GM19035 (cell line): ENCODE results near the gene APOBEC3H.

Source experiments
- ATAC-seq: cut with Tn5 transposase; IDR thresholded peaks from one replicate; pipeline ENCODE4 v1.9.1; 2021; ENCODE audit not compliant: unreplicated experiment

Gene APOBEC3H

DNA sequence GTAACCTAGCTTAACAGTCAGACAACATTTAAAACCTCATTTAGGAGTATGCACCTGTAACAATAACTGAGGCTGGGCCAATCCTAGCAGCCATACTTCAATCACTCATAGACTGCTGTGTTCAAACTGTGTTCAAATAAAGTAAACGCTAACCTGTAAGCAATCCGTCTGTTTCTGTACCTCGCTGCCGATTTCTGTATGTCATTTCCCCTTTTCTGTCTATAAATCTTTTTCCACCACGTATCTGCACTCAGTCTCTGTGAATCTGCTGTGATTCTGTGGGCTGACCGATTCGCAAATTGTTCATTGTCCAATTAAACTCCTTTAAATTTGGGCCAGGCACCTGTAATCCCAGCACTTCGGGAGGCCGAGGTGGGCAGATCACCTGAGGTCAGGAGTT is 12.3 kb downstream of the APOBEC3H start:
- ATAC-seq: no peak

DNA sequence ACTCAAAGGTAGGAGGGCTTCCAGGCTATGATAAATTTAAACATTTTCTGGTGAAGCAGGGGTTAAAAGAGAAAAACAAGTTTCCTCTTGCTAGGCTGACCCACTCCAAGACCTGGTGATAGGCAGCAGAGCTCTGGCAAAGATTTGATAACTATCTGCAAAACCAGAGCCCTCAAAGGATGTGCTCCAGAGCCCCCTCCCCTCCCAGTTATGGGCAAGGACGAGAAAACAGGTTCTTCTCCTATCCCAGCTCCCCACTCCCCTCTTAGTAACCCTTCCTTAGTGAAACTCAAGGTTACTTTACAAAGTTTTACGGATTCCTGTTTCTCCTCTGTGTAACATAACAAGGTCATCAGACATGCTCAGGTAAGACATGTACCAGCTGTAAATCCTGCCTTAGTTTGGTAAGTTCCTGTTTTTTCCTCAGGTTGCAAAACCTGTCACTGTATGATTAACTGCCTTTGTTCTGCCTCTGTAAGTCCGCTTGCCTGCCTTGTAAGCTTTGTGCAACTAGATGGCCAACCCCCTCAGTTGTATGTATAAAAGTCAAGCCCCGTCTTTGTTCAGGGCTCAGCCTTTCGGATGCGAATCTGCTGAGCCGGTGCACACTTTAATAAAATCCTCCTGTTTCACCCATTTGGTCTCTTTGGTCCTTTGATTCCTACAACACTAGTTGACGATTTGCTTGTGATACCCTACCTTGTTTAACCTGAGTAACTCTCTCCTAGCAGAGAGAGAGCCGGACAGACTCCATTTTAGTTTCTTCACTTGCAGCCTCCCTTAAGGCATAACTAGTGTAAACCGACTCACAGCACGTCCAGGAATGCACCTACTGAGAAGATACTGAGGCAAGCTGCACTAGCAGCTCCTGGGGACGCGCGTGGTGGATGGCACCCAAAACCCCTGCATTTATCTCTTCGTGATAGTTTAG is 13.9 kb downstream of the APOBEC3H start:
- no peak for ATAC-seq

DNA sequence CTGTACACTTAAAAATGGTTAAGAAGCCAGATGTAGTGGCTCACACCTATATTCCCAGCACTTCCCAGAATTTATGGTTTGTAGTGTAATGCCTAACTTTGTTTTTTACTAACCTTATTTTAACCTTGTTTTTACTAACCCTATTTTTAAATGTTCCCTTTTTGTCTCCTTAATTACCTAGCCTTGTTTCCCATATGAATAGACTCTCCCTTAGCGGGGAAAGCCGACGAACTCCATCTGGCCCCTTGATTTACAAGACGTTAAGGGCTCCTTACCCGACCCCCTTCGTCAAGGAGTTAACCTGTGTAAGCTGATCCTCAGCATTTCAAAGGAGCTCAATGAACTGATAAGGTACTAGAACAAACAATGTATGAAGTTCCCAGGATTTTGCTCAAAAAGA is 17.1 kb downstream of the APOBEC3H start:
- ATAC-seq: no peak

DNA sequence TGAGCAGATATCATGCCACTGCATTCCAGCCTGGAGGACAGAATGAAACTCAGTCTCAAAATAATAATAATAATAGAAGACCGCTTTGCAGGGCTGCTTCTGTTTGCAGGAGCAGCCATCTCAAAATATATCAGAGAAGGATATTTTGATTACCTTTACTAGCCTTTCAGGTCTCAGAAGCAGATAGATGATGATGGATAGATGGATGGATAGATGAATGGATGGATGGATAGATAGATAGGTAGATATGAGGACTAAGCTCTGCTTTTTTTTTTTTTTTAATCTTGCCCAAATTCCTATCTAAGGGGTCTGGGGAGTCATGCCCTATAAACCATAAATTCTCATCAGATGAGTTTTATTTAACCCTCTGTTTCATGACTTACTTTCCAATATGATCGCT is 18.5 kb downstream of the APOBEC3H start:
- no peak for ATAC-seq

DNA sequence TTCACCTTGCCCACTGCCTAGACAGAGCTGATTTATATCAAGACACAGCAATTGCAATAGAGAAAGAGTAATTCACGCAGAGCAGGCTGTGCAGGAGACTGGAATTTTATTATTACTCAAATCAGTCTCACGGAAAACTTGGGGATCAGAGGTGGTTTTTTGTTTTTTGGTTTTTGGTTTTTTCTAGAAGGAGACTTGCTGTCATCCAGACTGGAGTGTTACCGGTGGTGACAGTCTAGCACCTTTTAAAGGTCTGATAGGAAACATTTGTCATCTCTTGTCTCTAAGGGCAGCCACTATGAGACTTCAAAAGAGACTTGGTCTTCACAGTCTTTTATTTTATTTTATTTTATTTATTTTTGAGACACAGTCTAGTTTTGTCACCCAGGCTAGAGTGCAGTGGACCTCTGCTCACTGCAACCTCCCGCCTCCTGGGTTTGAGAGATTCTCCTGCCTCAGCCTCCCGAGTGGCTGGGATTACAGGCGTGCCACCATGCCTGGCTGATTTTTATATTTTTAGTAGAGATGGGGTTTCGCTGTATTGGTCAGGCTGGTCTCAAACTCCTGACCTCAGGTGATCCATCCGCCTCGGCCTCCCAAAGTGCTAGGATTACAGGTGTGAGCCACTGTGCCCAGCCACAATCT is 19.1 kb downstream of the APOBEC3H start:
- ATAC-seq: no peak

DNA sequence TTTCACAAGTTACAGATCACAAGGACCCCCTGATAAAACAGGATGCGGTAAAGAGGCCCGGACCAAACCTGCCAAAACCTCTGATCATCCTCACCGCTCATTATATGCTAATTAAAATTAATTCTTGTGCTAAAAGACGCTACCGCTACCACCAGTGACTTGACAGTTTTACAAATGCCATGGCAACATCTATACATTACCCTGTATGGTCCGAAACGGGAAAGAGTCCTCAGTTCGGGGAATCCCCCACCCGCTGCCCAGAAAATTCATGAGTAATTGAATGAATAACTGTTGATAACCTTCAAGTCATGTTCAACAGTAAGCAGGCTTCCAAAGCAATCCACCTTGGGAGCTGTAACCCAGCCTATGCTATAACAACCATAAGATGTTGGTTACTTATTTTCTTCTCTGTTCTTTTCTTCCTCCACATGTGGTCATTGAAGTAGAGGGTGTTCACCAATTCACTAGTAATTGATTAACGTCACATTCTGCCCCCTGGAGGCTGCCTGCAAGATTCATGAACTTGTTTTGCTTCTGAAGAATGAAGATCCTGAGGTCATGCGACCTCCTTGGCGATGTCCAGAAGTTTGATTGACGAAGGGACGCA is 20.6 kb downstream of the APOBEC3H start:
- no peak for ATAC-seq

DNA sequence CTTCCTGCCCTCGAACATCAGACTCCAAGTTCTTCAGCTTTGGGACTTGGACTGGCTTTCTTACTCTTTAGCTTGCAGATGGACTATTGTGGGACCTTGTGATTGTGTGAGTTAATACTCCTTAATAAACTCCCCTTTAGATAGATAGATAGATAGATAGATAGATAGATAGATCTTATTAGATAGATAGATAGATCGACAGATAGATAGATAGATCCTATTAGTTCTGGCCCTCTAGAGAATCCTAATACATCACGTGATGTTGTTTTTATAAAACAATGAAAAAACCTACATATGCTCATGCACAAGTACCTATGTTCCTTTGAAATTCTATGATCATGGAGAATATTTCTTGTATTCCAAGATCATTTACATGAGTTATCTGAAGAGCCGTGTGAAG is 23.9 kb downstream of the APOBEC3H start:
- no peak for ATAC-seq

DNA sequence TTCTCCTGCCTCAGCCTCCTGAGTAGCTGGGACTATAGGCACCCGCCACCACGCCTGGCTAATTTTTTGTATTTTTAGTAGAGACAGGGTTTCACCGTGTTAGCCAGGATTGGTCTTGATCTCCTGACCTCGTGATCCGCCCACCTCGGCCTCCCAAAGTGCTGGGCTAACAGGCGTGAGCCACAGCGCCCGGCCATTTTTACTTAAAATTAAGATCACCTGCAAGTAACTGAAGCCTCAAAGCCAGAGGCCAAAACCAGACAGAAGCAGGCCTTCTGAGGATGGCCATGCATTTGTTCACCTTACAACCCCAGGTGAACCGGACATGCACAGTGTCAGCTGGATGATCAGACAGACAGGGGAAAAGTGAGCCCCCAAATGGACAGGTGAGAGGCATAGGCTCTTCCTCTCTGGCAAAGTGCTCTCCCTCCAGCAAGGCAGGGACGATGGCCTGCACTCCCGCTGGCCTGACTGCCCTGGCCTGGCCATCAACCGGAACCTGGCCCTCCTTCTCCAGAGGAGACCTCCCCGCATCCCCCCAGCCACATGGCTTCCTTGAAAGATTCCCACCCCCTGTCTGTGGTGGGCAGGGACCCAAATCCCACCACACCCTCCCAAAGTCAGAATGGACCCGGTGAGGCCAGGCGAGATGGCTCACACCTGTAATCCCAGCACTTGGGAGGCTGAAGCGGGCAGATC is 25.9 kb downstream of the APOBEC3H start:
- no peak for ATAC-seq

DNA sequence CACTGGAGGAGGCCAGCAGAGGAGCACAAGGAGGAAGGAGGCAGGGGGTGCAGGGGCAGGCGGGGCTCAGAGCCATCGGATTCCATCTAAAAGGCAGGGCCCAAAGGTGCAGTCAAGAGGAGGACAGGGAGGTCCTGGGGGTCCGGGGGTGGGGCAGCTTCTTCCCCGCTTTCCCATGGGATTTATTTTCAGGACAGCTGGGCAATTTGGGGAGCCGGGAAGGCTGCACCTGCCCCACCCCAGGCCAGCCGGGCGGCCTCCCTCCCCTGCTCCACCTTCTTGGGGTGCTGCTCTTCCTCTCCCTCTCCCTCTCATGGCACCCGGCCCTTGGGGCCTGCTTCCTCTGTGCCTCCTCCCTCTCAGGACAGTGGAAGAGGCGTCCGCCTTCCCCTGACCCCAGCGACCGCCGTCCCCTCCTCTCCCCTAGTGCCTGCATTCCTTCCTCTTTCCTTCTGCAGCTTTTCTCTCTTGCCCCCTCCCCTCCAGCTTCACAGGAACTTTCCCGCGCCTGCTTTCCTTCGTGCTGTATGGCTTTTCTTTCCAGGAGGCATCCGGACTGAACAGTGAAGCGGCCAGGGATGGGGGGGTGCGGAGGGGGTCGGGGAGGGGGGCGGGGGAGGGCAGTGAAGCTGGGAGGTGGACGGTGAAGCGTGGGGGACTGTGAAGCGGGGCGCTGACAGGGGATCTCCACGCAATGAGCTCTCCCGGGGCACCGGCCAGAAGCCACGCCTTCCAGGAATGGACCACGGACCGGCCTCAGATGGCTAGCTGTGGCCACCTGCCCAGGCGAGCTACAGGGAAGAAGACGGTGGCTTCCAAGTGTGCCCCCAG is 26.9 kb downstream of the APOBEC3H start:
- no peak for ATAC-seq

DNA sequence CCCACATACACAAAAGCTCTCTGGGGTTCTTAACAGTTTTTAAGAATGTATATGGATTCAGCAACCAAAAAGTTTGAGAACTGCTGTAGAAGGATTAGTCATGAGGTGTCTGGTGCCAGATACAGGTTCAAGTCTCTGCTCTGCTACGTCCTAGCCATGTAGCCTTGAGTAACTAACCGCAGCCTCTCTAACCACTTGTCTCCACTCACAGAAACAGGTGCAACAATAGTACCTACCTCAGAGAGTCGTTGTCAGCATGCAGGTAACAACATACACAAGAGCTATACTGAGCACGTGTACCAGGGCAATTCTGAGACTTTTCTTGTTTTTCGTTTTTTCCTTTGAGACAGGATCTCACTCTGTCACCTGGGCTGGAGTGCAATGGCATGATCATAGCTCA is 28.6 kb downstream of the APOBEC3H start:
- ATAC-seq: no peak

DNA sequence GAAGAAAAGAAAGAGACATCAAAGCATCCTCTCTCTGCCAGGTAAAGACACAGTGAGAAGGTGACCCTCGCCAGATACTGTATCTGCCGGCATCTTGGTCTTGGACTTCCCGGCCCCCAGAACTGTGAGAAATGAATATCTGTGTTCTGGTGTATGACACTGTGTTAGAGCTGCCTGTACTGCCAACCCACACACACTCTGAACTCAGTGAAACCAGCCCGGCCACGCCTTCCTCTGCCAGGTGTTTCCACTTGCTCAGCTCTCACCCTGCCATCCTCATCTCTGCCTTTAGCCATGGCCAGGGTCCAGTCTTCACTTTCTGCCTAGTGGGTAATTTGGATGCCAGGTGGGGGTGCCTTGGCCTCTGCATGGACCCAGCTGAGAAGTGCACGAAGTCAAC is 31.5 kb downstream of the APOBEC3H start:
- ATAC-seq: no peak

DNA sequence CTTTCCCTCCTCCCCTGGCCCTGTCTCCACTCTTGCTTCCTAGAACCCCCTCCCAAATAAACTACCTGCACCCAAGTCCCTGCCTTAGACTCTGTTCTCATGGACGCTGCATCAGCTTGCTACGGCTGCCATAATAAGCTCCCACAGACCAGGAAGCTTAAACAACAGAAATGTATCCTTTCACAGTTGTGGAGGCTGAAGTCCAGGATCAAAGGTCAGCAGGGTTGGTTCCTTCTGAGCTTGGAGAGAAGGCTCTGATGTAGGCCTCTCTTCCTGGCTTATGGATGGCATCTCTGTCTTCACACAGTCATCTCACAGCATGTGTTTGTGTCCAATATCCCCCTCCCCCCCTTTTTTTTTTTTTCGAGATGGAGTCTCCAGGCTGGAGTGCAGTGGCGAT is 32.0 kb downstream of the APOBEC3H start:
- ATAC-seq: no peak

DNA sequence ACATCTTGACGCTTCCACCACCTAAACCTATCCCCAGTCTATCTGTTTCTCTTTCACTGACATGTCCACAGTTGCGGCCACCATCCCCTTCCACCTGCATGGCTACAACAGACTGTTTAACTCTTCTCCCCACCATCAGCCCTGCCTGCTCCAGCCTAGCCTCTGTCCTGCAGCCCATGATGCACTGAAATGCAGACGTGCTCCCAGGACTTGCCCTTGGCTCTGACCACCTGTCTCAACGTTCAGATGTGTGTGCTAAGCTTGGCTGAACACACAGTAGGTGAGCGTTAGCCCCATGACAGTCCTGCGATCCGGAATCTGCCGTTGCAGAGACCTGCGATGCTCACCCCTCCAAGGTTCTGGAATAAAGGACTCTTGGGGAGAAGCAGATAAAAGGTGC is 32.7 kb downstream of the APOBEC3H start:
- ATAC-seq: no peak

DNA sequence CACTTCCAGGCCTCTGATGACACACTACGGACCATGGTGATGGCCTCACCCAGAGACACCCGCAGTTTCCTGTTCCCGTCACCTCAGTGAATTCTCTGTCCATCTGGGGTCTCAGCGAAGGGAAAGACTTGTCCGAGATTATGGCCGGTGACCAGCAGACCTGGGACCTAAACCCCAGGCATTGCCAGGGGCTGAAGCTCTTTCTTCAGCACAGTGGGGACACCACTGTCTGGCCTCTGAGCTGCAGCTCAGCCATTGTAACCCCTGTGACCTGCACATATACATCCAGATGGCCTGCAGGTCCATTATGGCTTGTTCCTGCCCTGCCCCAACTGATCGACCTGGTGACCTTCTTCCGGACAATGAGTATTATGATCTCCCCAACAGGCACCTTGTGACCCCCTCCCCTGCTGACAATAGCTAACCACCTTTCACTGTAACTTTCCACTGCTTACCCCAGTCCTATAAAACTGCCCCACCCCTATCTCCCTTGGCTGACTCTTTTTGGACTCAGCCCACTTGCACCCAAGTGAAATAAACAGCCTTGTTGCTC is 33.2 kb downstream of the APOBEC3H start:
- no peak for ATAC-seq

DNA sequence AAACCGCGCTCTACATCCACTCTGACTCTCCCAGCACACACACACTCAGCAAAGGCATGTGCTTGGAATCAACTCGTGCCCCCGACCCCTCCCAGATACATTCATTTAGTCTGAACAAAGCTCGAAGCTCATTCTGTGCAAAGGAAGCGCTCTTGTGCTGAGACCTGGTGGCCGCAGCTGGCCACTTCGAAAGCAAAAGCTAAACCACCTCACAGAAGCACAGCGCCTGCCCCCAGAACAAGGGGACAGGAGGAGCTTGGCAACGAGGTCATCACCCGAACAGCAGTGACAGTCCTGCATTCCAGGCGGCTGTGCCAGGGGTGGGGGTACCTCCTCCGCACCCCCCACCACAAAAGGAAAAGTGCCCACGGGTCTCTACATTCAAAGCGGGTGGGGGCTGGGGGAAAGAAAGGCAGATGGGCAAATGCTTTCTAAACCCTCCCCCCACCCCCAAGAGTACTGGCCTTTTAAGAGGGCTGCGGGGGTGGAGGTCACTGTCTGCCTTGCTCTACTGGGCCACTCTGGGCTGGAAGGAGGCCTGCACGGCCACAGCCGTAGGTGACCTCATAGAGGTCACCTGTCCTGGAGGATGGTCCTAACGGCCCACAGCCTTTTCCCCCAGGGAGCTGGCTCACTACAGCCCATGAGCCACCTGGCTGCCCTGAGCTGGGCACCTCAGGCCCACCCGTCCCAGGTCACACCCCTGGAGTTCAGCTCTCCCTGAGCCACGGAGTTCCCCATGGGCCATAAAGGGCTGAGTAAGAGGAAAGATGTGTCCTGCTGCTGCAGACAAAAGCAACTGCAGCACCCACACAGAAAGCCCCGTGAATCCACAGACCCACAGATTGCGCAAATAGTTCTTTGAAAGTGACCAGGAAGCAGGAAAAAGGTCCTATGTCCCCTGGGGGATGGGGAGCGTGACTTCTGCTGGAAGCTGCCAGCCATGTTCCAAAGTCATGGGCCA is 34.1 kb downstream of the APOBEC3H start:
- no peak for ATAC-seq

DNA sequence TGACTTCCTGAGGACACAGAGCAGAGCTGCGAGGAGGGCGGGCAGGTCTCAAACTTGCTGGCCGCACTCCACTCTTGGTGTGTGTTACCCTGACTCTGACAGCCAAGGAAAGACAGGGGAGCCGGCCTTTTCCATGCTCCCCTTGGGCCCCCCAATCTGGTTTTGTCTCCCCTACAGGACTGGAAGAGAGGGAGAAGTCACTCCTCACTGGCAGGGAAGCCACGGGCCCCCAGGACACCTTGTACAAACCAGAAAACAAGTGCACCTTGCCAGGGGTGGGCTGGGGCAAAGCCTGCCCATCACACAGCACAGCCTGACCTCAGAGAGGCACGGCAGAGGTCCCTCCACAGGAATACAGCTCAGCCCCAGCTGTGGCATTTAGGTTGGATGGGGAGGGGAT is 35.2 kb downstream of the APOBEC3H start:
- ATAC-seq: no peak

DNA sequence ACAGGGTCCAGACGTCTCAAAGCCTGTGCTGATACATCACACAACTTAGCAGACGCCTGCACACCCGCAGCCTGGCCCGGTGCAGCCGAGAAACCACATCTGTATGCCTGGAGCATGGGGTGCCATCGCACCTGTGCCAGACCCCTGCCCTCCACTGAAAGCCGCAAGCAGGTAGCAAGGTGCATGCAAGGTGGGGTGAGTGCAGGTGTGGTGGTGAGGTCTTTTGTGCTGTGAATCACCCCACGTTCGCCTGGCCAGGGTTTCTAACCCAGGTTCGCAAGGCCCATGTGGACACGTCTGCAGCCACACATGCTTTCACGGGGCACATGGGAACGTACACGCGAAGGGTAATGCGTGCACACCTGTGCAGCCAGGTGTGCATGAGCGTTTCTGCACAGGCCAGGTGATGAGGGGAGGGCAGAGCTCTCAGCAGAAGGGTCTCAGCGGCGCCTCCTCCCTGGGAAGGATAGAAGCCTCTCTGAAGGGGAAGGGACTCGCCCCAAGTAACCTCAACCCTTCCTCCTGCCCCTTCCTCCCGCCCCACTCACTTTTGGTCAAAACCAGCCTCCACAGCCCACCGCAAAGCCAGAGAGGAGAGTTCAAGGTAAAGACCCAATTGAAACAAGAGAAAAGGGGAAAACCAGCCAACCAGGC is 36.0 kb downstream of the APOBEC3H start:
- no peak for ATAC-seq

DNA sequence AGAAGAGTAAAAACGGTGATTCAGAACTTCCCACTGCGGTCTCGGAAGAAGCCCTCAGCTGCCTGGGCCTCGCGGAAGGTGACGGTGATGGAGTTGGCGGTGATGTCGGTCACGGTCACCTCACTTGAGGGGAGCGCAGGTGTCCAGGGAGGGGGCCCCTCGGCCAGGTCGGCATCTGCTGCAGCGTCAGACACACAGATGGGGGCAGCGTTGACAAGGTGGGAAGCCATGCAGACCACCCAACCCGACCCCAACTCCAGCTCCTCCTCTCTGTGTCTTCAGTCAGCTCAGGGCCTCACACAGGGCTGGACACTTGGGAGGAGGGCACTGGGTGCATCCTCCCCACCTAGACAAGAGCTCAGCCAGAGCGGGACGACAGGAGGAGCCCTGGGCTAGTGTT is 36.8 kb downstream of the APOBEC3H start:
- no peak for ATAC-seq
